Measurements from ENCODE around the gene LMTK2.

LMTK2 gene

DNA sequence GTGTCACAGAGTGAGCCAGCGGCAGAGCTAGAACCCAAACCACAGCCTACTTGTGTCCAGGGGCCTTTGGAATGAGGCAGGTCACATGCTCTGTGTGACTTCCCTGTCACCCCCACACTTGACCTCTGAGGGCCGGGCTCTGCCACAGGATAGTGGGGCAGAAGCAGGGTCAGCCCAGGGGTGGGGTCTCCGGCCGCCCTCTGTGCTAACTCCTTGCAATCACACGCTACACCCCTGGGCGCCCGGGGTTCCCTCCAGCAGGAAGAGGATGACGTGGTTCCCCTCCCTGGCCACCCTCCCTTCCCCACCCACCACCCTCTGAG lies 125.6 kb downstream of the LMTK2 start:
- H3K9me2 ChIP-seq (replicated peaks; ENCODE audit: insufficient read depth, low read length) = no peaks in the 10 kb centered on the region
- no peaks in the 10 kb centered on the region for H3F3A ChIP-seq (ENCODE audit: insufficient read depth)
- no peak overlapping the region for H2AFZ ChIP-seq (ENCODE audit: low read depth, low read length, severe bottlenecking)
- H3K4me3 ChIP-seq (ENCODE audit: insufficient read depth, low read length, poor library complexity, severe bottlenecking) = no peak overlapping the region
- no peaks in the 10 kb centered on the region for H3K27me3 ChIP-seq (ENCODE audit: low read length)
- H3K36me3 ChIP-seq (ENCODE audit: low read length) = no peaks in the 10 kb centered on the region
- no peak for TF ChIP-seq EZH2phosphoT487 (conservative IDR thresholded peaks at IDR 0.05; ENCODE audit: low read length)
- no peak for TF ChIP-seq CTCF (IDR thresholded peaks at IDR 0.05; ENCODE audit: insufficient read depth, low read length, poor library complexity, severe bottlenecking)
- no peaks in the 10 kb centered on the region for H4K20me1 ChIP-seq (ENCODE audit: low read depth, low read length)
- H3K79me2 ChIP-seq (ENCODE audit: insufficient read depth, low read length) = no peaks in the 10 kb centered on the region
- no peak overlapping the region for H3K27ac ChIP-seq (ENCODE audit: low read depth, low read length)
- no peak overlapping the region for H3K4me2 ChIP-seq (ENCODE audit: low read depth, low read length, poor library complexity, severe bottlenecking)
- H3K9ac ChIP-seq (ENCODE audit: low read length) = no peak overlapping the region
- H3K9me3 ChIP-seq (ENCODE audit: insufficient read depth, low read length) = no peaks in the 10 kb centered on the region

DNA sequence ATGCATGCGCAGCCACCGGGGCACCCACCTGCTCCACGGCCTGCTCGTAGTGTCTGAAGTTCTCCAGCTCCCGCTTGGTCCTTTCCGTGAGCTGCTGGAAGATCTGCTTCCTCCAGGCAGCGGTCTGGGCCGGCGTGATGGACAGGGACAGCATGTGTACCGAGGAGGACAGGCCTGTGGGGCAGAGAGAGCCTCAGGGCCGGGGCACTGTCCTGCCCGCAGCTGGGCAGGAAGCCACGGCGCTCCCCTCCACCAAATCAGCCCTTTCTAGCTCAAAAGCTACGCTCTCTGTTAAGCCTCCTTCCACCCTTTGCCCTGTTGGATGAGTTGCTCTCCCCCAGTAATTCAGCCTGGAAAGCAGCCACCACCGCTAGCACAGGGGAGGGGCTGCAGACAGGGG lies 126.1 kb downstream of the LMTK2 start:
- Histone ChIP-seq H4K20me1 (ENCODE audit: low read depth, low read length) (no peaks in the 10 kb centered on the region), H3F3A (ENCODE audit: insufficient read depth) (no peaks in the 10 kb centered on the region), H3K4me2 (ENCODE audit: low read depth, low read length, poor library complexity, severe bottlenecking) (no peak overlapping the region), H3K27ac (ENCODE audit: low read depth, low read length) (no peak overlapping the region), H3K9ac (ENCODE audit: low read length) (no peak overlapping the region), H3K36me3 (ENCODE audit: low read length) (no peaks in the 10 kb centered on the region), H2AFZ (ENCODE audit: low read depth, low read length, severe bottlenecking) (no peak overlapping the region), H3K9me3 (ENCODE audit: insufficient read depth, low read length) (no peaks in the 10 kb centered on the region), H3K27me3 (ENCODE audit: low read length) (no peaks in the 10 kb centered on the region), H3K4me3 (ENCODE audit: insufficient read depth, low read length, poor library complexity, severe bottlenecking) (no peak overlapping the region), H3K9me2 (replicated peaks; ENCODE audit: insufficient read depth, low read length) (no peaks in the 10 kb centered on the region), H3K79me2 (ENCODE audit: insufficient read depth, low read length) (no peaks in the 10 kb centered on the region)
- TF ChIP-seq CTCF (IDR thresholded peaks at IDR 0.05; ENCODE audit: insufficient read depth, low read length, poor library complexity, severe bottlenecking) (no peak), EZH2phosphoT487 (conservative IDR thresholded peaks at IDR 0.05; ENCODE audit: low read length) (no peak)

GRCh38 chr7:98233219-98234070 lies 126.8 kb downstream of the LMTK2 start:
- H3F3A ChIP-seq (ENCODE audit: insufficient read depth) = no peaks in the 10 kb centered on the region
- no peak overlapping the region for H3K4me3 ChIP-seq (ENCODE audit: insufficient read depth, low read length, poor library complexity, severe bottlenecking)
- no peaks in the 10 kb centered on the region for H3K9me3 ChIP-seq (ENCODE audit: insufficient read depth, low read length)
- no peak overlapping the region for H3K9ac ChIP-seq (ENCODE audit: low read length)
- no peak for TF ChIP-seq CTCF (IDR thresholded peaks at IDR 0.05; ENCODE audit: insufficient read depth, low read length, poor library complexity, severe bottlenecking)
- TF ChIP-seq EZH2phosphoT487 (conservative IDR thresholded peaks at IDR 0.05; ENCODE audit: low read length) = no peak
- H3K36me3 ChIP-seq (ENCODE audit: low read length) = no peaks in the 10 kb centered on the region
- H3K4me2 ChIP-seq (ENCODE audit: low read depth, low read length, poor library complexity, severe bottlenecking) = no peak overlapping the region
- no peaks in the 10 kb centered on the region for H3K79me2 ChIP-seq (ENCODE audit: insufficient read depth, low read length)
- no peak overlapping the region for H3K27ac ChIP-seq (ENCODE audit: low read depth, low read length)
- H3K27me3 ChIP-seq (ENCODE audit: low read length) = no peaks in the 10 kb centered on the region
- H3K9me2 ChIP-seq (replicated peaks; ENCODE audit: insufficient read depth, low read length) = no peaks in the 10 kb centered on the region
- H4K20me1 ChIP-seq (ENCODE audit: low read depth, low read length) = no peaks in the 10 kb centered on the region
- H2AFZ ChIP-seq (ENCODE audit: low read depth, low read length, severe bottlenecking) = no peak overlapping the region

Data from SU-DHL-6 (cell line).